Uterus (tissue), 4 donors: ENCODE data around the gene NUBP1. TPM values are rescaled to one million over a fixed set of nuclear protein-coding genes. Genes with fewer than 3 reads are reported as not detected.

Experiments used
- DNase-seq, 2 donors: peaks; one replicate each; pipeline ENCODE4 v3.0.0-alpha.2; 2019 to 2020
- H3K27ac ChIP-seq, 2 donors: fragments of 200-600 bp; sonication (generic); 1 replicate in 1 of 2; 2 replicates in 1 of 2; pipeline ENCODE4 v1.5.1; 2016 to 2018
- H3K27me3 ChIP-seq, 2 donors: fragments of 200-600 bp; sonication (generic); one replicate each; pipeline ENCODE4 v1.5.1; 2018 to 2019; ENCODE audit warnings: control low read depth in 1 of 2
- H3K36me3 ChIP-seq, 2 donors: fragments of 200-600 bp; sonication (generic); one replicate each; pipeline ENCODE4 v1.5.1; 2019; ENCODE audit warnings: control low read depth in 1 of 2
- H3K4me1 ChIP-seq, 2 donors: fragments of 200-600 bp; sonication (generic); one replicate each; pipeline ENCODE4 v1.5.1; 2018 to 2019; ENCODE audit warnings: control low read depth in 1 of 2
- H3K4me3 ChIP-seq, 2 donors: fragments of 200-600 bp; sonication (generic); 1 replicate in 1 of 2; 2 replicates in 1 of 2; pipeline ENCODE4 v1.5.1; 2018 to 2019; ENCODE audit warnings: mild to moderate bottlenecking in 1 of 2
- H3K9me3 ChIP-seq, 2 donors: fragments of 200-600 bp; sonication (generic); one replicate each; pipeline ENCODE4 v1.5.1; 2019; ENCODE audit warnings: control low read depth in 1 of 2
- POLR2A ChIP-seq, 2 donors: fragments of 450-650 bp; IDR thresholded peaks; one replicate each; pipeline ENCODE4 v1.6.1; 2016; ENCODE audit warnings: antibody characterized with exemption in 2 of 2, mild to moderate bottlenecking in 1 of 2, moderate library complexity in 1 of 2
- intact Hi-C: fragments of 100-400 bp; cut with DNase I; formaldehyde crosslinking; loops from one replicate; pipeline ENCODE4 v1.15.1; 2023; ENCODE audit warnings: low total_unique reads
- total RNA-seq, 4 donors: library from RNA; depleted of rRNA in 3 of 4; stranded (reverse); fragments of >200 nt in 3 of 4; gene quantifications; one replicate each; pipeline versions ENCODE4 v1.1.0 to v1.2.4, GENCODE V29; 2014 to 2023
- TF ChIP-seq, protein P1 (sequence below), 4 experiments: fragments of 200-600 bp in 2 of 4; fragments of 450-650 bp in 2 of 4; sonication (generic) in 2 of 4; IDR thresholded peaks; one replicate each; pipeline ENCODE4 v1.5.1; 2016 to 2019; ENCODE audit warnings: antibody characterized with exemption in 4 of 4, mild to moderate bottlenecking in 2 of 4, moderate library complexity in 1 of 4
- donor health status: DM: yes; HTN: yes; CAD: no.

NUBP1 gene
- total RNA-seq, 4 donors from 2014 or later: 13.8 to 46.2 (median 26.7) TPM

DNA sequence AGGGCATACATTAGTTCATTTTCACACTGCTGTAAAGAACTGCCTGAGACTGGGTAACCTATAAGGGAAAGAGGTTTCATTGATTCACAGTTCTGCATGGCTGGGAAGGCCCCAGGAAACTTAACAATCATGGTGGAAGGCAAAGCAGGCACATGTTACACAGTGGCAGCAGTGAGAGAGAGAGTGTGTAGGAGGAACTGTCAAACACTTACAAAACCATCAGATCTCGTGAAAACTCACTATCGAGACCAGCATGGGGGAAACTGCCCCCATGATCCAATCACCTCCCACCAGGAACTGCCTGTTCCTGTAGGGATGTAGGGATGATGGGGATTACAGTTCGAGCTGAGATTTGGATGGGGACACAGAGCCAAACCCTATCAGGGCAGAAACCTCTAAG lies 17.2 kb downstream of the NUBP1 start:
- intact Hi-C loops: no loop called here
- no peaks in the 10 kb centered on the region for H3K36me3 ChIP-seq
- H3K27me3 ChIP-seq: no peaks in the 10 kb centered on the region
- H3K4me1 ChIP-seq: no peaks in the 10 kb centered on the region
- no peaks in the 10 kb centered on the region for H3K9me3 ChIP-seq
- TF ChIP-seq, protein P1, sequence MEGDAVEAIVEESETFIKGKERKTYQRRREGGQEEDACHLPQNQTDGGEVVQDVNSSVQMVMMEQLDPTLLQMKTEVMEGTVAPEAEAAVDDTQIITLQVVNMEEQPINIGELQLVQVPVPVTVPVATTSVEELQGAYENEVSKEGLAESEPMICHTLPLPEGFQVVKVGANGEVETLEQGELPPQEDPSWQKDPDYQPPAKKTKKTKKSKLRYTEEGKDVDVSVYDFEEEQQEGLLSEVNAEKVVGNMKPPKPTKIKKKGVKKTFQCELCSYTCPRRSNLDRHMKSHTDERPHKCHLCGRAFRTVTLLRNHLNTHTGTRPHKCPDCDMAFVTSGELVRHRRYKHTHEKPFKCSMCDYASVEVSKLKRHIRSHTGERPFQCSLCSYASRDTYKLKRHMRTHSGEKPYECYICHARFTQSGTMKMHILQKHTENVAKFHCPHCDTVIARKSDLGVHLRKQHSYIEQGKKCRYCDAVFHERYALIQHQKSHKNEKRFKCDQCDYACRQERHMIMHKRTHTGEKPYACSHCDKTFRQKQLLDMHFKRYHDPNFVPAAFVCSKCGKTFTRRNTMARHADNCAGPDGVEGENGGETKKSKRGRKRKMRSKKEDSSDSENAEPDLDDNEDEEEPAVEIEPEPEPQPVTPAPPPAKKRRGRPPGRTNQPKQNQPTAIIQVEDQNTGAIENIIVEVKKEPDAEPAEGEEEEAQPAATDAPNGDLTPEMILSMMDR (IDR thresholded peaks at IDR 0.05): no peak
- TF ChIP-seq POLR2A (IDR thresholded peaks at IDR 0.05): no peak
- H3K27ac ChIP-seq: no peak overlapping the region
- no peak for DNase-seq
- H3K4me3 ChIP-seq: no peak overlapping the region

DNA sequence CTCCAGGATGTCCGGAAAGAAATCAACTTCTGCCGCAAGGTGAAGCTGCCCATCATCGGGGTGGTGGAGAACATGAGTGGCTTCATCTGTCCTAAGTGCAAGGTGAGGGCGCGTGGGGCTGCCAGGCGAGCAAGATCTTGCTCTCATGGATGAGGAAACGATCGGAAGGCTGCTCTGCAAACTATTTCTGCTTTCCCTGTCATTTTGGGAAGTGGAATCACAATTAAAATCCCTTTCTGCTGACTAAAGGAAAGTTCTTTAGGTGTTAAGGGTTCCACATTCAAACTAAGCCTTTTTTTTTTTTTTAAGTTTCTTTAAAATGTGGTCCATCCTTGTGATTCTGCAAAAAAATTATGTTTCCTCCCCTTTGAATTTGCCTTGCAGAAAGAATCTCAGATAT lies 17.7 kb downstream of the NUBP1 start:
- Histone ChIP-seq H3K4me3 (no peak overlapping the region), H3K27ac (no peak overlapping the region), H3K36me3 (no peaks in the 10 kb centered on the region), H3K9me3 (no peaks in the 10 kb centered on the region), H3K4me1 (no peaks in the 10 kb centered on the region), H3K27me3 (no peaks in the 10 kb centered on the region)
- no peak for TF ChIP-seq POLR2A (IDR thresholded peaks at IDR 0.05)
- no peak for DNase-seq
- intact Hi-C loops: no loop called here

DNA sequence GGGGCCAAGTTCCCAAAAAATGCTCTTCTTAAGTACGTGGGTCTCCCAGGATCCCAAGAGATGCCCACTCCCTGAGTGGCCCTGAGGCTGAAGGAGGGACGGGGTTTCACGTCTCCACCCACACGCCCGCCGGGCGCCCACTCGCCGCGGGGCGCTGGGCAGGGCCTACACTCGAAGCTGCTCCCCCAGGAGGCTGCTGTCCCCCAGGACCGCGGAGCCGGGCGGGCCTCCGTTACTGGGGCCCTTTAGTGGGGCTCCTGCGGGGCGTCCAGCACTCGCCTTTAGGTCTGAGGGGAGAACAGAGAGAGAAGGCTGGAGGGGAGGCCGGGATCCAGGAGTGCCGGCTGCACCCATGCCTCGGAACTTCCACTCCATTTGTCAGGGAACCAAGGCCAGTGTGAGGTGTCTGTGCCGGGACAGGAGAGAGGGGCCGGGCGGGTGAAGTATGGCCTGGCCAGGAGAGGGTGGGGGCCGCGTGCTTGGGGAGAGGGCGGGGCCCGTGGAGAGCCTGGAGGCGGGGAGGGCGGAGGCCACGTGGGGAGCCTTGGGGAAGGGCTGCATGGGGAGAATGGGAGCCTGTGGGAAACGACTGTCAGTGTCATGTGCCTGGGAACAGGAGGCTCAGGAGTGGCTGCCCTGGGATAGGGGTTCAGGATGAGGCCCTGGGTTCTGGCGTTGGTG lies 18.8 kb downstream of the NUBP1 start:
- no peaks in the 10 kb centered on the region for H3K9me3 ChIP-seq
- H3K27me3 ChIP-seq: no peaks in the 10 kb centered on the region
- no peaks in the 10 kb centered on the region for H3K36me3 ChIP-seq
- intact Hi-C loops: no loop called here
- no peak overlapping the region for H3K4me3 ChIP-seq
- no peaks in the 10 kb centered on the region for H3K4me1 ChIP-seq
- TF ChIP-seq POLR2A (IDR thresholded peaks at IDR 0.05): no peak
- TF ChIP-seq, protein P1 (IDR thresholded peaks at IDR 0.05): no peak
- no peak overlapping the region for H3K27ac ChIP-seq
- no peak for DNase-seq

DNA sequence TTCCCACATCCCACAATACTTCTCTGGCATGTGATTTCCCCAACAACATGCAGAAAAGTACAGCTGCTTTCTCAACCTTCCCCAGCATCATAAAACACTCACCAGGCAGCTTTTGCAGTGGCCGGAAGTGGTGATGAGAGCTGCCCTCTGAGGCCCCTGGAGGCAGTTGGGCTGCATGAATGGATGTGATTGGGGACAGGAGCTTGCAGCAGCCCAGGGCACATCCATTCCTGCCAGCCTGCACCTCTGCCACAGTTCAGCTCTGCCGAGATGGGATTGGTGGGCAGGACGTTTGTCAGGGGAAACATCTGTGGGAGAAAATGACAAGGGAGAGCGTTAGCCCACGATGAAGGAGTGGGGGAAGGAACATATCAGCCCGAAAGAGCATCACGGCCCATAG lies 19.8 kb downstream of the NUBP1 start:
- H3K4me1 ChIP-seq: no peaks in the 10 kb centered on the region
- H3K9me3 ChIP-seq: no peaks in the 10 kb centered on the region
- intact Hi-C loops: no loop called here
- H3K4me3 ChIP-seq: no peak overlapping the region
- H3K27me3 ChIP-seq: no peaks in the 10 kb centered on the region
- DNase-seq: no peak
- no peaks in the 10 kb centered on the region for H3K36me3 ChIP-seq
- no peak overlapping the region for H3K27ac ChIP-seq
- TF ChIP-seq, protein P1 (IDR thresholded peaks at IDR 0.05): no peak
- no peak for TF ChIP-seq POLR2A (IDR thresholded peaks at IDR 0.05)

DNA sequence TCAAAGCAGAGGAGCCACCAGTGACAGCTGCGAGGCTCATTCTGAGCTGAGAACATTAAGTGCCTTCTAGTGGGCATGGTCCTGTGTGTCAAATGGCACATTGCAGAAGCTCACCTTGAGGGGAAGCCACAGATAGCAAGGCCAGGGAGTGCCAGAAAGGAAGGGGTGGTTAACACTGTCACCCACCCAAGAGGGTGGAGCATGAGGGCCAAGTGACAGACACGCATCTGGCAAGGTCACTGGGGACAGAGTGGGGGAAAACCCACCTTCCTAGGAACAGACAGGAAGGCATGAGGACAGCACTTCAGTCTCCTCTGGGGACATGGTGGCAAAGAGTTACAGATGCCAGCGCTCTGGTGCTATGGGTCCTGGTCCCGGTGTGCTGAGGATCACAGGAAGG lies 22.1 kb downstream of the NUBP1 start:
- no peaks in the 10 kb centered on the region for H3K36me3 ChIP-seq
- no peak for DNase-seq
- H3K4me3 ChIP-seq: no peak overlapping the region
- intact Hi-C loops: no loop called here
- H3K9me3 ChIP-seq: no peaks in the 10 kb centered on the region
- TF ChIP-seq POLR2A (IDR thresholded peaks at IDR 0.05): no peak
- TF ChIP-seq, protein P1 (IDR thresholded peaks at IDR 0.05): no peak
- H3K27ac ChIP-seq: no peak overlapping the region
- no peaks in the 10 kb centered on the region for H3K4me1 ChIP-seq
- no peaks in the 10 kb centered on the region for H3K27me3 ChIP-seq

DNA sequence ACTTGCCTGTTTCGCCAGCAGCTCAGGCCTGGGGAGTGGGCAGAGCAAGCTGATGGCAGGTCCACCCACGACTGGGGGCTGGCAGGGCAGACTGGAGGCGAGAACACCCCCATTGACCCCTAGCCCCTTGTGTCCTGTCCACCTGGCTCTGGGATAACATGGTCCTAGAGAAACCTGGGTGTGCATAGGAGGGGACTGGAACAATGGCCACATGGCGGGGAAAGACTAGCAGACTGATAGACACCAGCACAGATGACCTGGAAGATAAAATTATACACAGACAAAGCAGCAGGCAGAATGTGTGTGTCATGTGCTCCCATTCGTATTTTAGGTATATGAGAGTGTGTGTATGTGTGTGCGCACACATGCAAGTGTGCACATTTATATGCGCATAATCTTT lies 23.5 kb downstream of the NUBP1 start:
- H3K27ac ChIP-seq: no peak overlapping the region
- no peaks in the 10 kb centered on the region for H3K36me3 ChIP-seq
- no peaks in the 10 kb centered on the region for H3K9me3 ChIP-seq
- no peaks in the 10 kb centered on the region for H3K4me1 ChIP-seq
- no peak for TF ChIP-seq POLR2A (IDR thresholded peaks at IDR 0.05)
- TF ChIP-seq, protein P1 (IDR thresholded peaks at IDR 0.05): no peak
- intact Hi-C loops: no loop called here
- no peak overlapping the region for H3K4me3 ChIP-seq
- no peaks in the 10 kb centered on the region for H3K27me3 ChIP-seq
- no peak for DNase-seq
